GM12878 (cell line): ENCODE measurements around the gene FBLIM1. TPM values are rescaled to one million over a fixed set of nuclear protein-coding genes. Genes with fewer than 3 reads are reported as not detected.
A peak's percentile ranks its signal among the peaks of the same experiment; 100 is the strongest.

ENCODE experiments used
- BACH1 ChIP-seq: fragments of 450-650 bp; IDR thresholded peaks from 2 replicates; pipeline ENCODE4 v1.6.1; 2017; ENCODE audit warnings: mild to moderate bottlenecking, borderline replicate concordance
- CREM ChIP-seq: IDR thresholded peaks from 2 replicates; pipeline ENCODE4 v1.6.1; 2014; ENCODE audit warnings: antibody characterized with exemption, low read depth
- ETV6 ChIP-seq, 2 experiments: fragments of 450-650 bp in 1 of 2; IDR thresholded peaks in 1 of 2; conservative IDR thresholded peaks in 1 of 2; 2 replicates each; pipeline ENCODE4 v1.6.1; 2014; ENCODE audit warnings: antibody characterized with exemption in 1 of 2, borderline replicate concordance in 1 of 2, low read depth in 1 of 2, mild to moderate bottlenecking in 1 of 2, moderate library complexity in 1 of 2
- FOXK2 ChIP-seq: fragments of 450-650 bp; IDR thresholded peaks from 2 replicates; pipeline ENCODE4 v1.6.1; 2017; ENCODE audit warnings: mild to moderate bottlenecking, moderate library complexity
- JUNB ChIP-seq: IDR thresholded peaks from 2 replicates; pipeline ENCODE4 v1.6.1; 2016; ENCODE audit warnings: antibody characterized with exemption, mild to moderate bottlenecking
- SMAD1 ChIP-seq: fragments of 450-650 bp; IDR thresholded peaks from 2 replicates; pipeline ENCODE4 v1.6.1; 2018; ENCODE audit warnings: mild to moderate bottlenecking, low read depth; ENCODE audit not compliant: partially characterized antibody
- ZNF207 ChIP-seq: fragments of 450-650 bp; IDR thresholded peaks from 2 replicates; pipeline ENCODE4 v1.6.1; 2014; ENCODE audit warnings: antibody characterized with exemption, mild to moderate bottlenecking, borderline replicate concordance
- ZNF274 ChIP-seq: IDR thresholded peaks from one replicate; pipeline ENCODE4 v1.8.0; 2011; ENCODE audit not compliant: insufficient read length, insufficient read depth
- ZSCAN29 ChIP-seq: fragments of 450-650 bp; IDR thresholded peaks from 2 replicates; pipeline ENCODE4 v1.6.1; 2017; ENCODE audit warnings: mild to moderate bottlenecking, moderate library complexity
- polyA plus RNA-seq, 11 experiments: library from polyadenylated mRNA; depleted of rRNA in 4 of 11; unstranded in 6 of 11; stranded (reverse) in 5 of 11; fragments of >200 nt; fragmentation: Nextera tagmentation in 4 of 11; fragmentation: Illumina TruSeq in 1 of 11; extraction: Ambion mirVana in 4 of 11; extraction: Trizol in 1 of 11; gene quantifications; 1 replicate in 1 of 11; 2 replicates in 10 of 11; pipeline versions ENCODE4 v1.2.1 to v1.2.3, GENCODE V29; 2011 to 2016; ENCODE audit warnings: inconsistent platforms in 2 of 11, missing spikeins in 2 of 11, low read depth in 1 of 11
- total RNA-seq, 4 experiments: library from RNA; depleted of rRNA in 3 of 4; stranded (reverse); fragments of >200 nt in 3 of 4; fragmentation: Illumina TruSeq in 1 of 4; extraction: Trizol in 1 of 4; gene quantifications; 2 replicates each; pipeline versions ENCODE4 v1.2.1 to v1.2.3, GENCODE V29; 2013 to 2021
- TF ChIP-seq, protein P1 (sequence below): fragments of 450-650 bp; formaldehyde crosslinking; IDR thresholded peaks from 2 replicates; pipeline ENCODE4 v1.4.0; 2020; ENCODE audit warnings: mild to moderate bottlenecking, moderate library complexity
- TF ChIP-seq, protein P2 (sequence below): fragments of 450-650 bp; IDR thresholded peaks from 2 replicates; pipeline ENCODE4 v1.6.1; 2017; ENCODE audit warnings: mild to moderate bottlenecking
- TF ChIP-seq, protein P3 (sequence below): fragments of 150-350 bp; IDR thresholded peaks from 2 replicates; pipeline ENCODE4 v1.6.1; 2016; ENCODE audit warnings: low read depth, low read length
- TF ChIP-seq, protein P4 (sequence below): IDR thresholded peaks from 2 replicates; pipeline ENCODE4 v1.6.1; 2012; ENCODE audit warnings: low read length, inconsistent platforms
- TF ChIP-seq, protein P5 (sequence below): fragments of 450-650 bp; formaldehyde crosslinking; IDR thresholded peaks from 2 replicates; pipeline ENCODE4 v1.4.0; 2022; ENCODE audit warnings: mild to moderate bottlenecking, moderate library complexity

The FBLIM1 gene
- total and polyA plus RNA-seq, 10 of the 15 experiments (the other 5 are each of a cell fraction or from before 2014, with no cell fraction given), result 0.03 to 0.13 TPM; not detected in 8

DNA sequence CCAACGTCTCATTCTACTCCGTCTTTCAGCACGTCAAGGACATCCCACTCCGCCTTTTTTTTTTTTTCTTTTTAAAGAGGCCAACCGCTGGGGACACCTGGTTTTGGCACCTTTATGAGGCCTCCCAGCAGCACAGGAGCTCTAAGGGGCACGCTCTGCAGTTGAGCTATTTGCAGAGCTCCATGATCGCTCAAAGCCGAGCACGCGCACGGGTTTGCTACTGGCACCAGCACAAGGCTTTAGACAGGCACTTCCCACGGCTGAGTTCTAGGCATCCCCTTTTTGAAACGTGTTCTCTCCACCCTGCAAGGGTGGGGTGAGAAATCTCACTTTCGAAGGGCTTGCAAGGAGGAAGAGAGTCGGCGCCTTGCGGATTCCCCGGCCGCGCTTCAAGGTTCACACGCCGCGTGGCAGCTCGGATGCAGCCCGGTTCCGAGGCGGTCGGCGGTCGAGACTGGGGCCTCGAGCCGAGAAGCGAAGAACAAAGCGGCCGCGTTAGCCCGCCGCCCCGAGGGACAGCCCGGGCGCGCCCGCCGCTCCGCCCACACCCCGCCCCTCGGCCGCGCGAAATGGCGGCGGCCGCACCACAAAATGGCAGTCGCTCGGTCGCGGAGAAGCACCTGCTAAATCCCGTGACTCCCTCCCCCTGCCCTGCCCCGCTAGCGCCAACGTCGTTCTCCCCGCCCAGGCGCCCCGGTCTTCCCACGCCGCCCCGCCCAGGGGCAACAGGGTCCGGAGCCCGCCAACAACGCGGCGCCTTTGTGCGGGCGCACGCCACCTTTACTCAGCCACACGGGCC lies 76.0 kb downstream of the FBLIM1 start (continued):
- TF ChIP-seq, protein P1, sequence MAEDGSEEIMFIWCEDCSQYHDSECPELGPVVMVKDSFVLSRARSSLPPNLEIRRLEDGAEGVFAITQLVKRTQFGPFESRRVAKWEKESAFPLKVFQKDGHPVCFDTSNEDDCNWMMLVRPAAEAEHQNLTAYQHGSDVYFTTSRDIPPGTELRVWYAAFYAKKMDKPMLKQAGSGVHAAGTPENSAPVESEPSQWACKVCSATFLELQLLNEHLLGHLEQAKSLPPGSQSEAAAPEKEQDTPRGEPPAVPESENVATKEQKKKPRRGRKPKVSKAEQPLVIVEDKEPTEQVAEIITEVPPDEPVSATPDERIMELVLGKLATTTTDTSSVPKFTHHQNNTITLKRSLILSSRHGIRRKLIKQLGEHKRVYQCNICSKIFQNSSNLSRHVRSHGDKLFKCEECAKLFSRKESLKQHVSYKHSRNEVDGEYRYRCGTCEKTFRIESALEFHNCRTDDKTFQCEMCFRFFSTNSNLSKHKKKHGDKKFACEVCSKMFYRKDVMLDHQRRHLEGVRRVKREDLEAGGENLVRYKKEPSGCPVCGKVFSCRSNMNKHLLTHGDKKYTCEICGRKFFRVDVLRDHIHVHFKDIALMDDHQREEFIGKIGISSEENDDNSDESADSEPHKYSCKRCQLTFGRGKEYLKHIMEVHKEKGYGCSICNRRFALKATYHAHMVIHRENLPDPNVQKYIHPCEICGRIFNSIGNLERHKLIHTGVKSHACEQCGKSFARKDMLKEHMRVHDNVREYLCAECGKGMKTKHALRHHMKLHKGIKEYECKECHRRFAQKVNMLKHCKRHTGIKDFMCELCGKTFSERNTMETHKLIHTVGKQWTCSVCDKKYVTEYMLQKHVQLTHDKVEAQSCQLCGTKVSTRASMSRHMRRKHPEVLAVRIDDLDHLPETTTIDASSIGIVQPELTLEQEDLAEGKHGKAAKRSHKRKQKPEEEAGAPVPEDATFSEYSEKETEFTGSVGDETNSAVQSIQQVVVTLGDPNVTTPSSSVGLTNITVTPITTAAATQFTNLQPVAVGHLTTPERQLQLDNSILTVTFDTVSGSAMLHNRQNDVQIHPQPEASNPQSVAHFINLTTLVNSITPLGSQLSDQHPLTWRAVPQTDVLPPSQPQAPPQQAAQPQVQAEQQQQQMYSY (CRISPR knock-in tag), result no peak; the same call in 1 of the 2 replicates
- no peak for TF ChIP-seq JUNB
- TF ChIP-seq BACH1, result peak; percentile 91
- TF ChIP-seq SMAD1, result peak; percentile 22
- TF ChIP-seq, protein P2, sequence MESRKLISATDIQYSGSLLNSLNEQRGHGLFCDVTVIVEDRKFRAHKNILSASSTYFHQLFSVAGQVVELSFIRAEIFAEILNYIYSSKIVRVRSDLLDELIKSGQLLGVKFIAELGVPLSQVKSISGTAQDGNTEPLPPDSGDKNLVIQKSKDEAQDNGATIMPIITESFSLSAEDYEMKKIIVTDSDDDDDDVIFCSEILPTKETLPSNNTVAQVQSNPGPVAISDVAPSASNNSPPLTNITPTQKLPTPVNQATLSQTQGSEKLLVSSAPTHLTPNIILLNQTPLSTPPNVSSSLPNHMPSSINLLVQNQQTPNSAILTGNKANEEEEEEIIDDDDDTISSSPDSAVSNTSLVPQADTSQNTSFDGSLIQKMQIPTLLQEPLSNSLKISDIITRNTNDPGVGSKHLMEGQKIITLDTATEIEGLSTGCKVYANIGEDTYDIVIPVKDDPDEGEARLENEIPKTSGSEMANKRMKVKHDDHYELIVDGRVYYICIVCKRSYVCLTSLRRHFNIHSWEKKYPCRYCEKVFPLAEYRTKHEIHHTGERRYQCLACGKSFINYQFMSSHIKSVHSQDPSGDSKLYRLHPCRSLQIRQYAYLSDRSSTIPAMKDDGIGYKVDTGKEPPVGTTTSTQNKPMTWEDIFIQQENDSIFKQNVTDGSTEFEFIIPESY, result no peak
- peak; percentile 78; the same call in 1 of the 2 replicates for TF ChIP-seq ZNF207
- no peak for TF ChIP-seq ZNF274
- peak; percentile 72 for TF ChIP-seq CREM
- TF ChIP-seq, protein P3, sequence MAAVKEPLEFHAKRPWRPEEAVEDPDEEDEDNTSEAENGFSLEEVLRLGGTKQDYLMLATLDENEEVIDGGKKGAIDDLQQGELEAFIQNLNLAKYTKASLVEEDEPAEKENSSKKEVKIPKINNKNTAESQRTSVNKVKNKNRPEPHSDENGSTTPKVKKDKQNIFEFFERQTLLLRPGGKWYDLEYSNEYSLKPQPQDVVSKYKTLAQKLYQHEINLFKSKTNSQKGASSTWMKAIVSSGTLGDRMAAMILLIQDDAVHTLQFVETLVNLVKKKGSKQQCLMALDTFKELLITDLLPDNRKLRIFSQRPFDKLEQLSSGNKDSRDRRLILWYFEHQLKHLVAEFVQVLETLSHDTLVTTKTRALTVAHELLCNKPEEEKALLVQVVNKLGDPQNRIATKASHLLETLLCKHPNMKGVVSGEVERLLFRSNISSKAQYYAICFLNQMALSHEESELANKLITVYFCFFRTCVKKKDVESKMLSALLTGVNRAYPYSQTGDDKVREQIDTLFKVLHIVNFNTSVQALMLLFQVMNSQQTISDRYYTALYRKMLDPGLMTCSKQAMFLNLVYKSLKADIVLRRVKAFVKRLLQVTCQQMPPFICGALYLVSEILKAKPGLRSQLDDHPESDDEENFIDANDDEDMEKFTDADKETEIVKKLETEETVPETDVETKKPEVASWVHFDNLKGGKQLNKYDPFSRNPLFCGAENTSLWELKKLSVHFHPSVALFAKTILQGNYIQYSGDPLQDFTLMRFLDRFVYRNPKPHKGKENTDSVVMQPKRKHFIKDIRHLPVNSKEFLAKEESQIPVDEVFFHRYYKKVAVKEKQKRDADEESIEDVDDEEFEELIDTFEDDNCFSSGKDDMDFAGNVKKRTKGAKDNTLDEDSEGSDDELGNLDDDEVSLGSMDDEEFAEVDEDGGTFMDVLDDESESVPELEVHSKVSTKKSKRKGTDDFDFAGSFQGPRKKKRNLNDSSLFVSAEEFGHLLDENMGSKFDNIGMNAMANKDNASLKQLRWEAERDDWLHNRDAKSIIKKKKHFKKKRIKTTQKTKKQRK, result no peak
- no peak for TF ChIP-seq FOXK2
- TF ChIP-seq ZSCAN29, result 0 out of 2 replicates have a peak, but pooled peaks have one; percentile 46
- TF ChIP-seq ETV6 (conservative IDR thresholded peaks at IDR 0.05 in 1 of 2, IDR thresholded peaks at IDR 0.05 in 1 of 2; ENCODE audit: borderline replicate concordance in 1 of 2, low read depth in 1 of 2), result 0 out of 4 replicates have a peak, but pooled peaks of 1 of the 2 experiments have one; percentile 49
- TF ChIP-seq, protein P4, sequence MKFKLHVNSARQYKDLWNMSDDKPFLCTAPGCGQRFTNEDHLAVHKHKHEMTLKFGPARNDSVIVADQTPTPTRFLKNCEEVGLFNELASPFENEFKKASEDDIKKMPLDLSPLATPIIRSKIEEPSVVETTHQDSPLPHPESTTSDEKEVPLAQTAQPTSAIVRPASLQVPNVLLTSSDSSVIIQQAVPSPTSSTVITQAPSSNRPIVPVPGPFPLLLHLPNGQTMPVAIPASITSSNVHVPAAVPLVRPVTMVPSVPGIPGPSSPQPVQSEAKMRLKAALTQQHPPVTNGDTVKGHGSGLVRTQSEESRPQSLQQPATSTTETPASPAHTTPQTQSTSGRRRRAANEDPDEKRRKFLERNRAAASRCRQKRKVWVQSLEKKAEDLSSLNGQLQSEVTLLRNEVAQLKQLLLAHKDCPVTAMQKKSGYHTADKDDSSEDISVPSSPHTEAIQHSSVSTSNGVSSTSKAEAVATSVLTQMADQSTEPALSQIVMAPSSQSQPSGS, result peak; percentile 60
- TF ChIP-seq, protein P5, sequence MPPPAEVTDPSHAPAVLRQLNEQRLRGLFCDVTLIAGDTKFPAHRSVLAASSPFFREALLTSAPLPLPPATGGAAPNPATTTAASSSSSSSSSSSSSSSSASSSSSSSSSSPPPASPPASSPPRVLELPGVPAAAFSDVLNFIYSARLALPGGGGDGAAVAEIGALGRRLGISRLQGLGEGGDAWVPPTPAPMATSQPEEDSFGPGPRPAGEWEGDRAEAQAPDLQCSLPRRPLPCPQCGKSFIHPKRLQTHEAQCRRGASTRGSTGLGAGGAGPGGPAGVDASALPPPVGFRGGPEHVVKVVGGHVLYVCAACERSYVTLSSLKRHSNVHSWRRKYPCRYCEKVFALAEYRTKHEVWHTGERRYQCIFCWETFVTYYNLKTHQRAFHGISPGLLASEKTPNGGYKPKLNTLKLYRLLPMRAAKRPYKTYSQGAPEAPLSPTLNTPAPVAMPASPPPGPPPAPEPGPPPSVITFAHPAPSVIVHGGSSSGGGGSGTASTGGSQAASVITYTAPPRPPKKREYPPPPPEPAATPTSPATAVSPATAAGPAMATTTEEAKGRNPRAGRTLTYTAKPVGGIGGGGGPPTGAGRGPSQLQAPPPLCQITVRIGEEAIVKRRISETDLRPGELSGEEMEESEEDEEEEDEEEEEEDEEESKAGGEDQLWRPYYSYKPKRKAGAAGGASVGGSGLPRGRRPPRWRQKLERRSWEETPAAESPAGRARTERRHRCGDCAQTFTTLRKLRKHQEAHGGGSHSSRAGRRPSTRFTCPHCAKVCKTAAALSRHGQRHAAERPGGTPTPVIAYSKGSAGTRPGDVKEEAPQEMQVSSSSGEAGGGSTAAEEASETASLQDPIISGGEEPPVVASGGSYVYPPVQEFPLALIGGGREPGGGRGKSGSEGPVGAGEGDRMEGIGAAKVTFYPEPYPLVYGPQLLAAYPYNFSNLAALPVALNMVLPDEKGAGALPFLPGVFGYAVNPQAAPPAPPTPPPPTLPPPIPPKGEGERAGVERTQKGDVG (CRISPR knock-in tag), result no peak
